SK-N-SH (cell line): ENCODE data around the gene TEX28. TPM values are rescaled to one million over a fixed set of nuclear protein-coding genes. Genes with fewer than 3 reads are reported as not detected.
"Not testable (repeated sequence)": the region's sequence is repeated elsewhere in the genome, so short reads cannot be mapped to it uniquely, and the experiment has no call there.

Experiments
- CTCF ChIA-PET: fragments of 300-600, 350-600 bp; formaldehyde crosslinking; extraction: SDS; loops from one replicate; lab custom pipeline; 2021; lab: Yijun Ruan, JAX
- POLR2A ChIA-PET: fragments of 350-600 bp; sonication (Branson Sonifier 250); formaldehyde crosslinking; extraction: SDS; loops from one replicate; lab custom pipeline; 2020; ENCODE audit warnings: antibody characterized with exemption, inconsistent platforms; lab: Yijun Ruan, JAX
- DNase-seq: peaks from one replicate; pipeline ENCODE4 v3.0.0; 2012
- H2AFZ ChIP-seq: fragments of 200-600 bp; sonication (generic); 2 replicates; pipeline ENCODE4 v1.8.1; 2016; ENCODE audit warnings: antibody characterized with exemption, mild to moderate bottlenecking, low read depth
- H3F3A ChIP-seq: fragments of 200-600 bp; sonication (generic); replicated peaks from 2 replicates; pipeline ENCODE3; 2016; ENCODE audit warnings: antibody characterized with exemption, mild to moderate bottlenecking; ENCODE audit not compliant: insufficient read depth
- H3K27ac ChIP-seq, 2 experiments: fragments of 200-500 bp in 1 of 2; fragments of 200-600 bp in 1 of 2; sonication (Bioruptor generic) in 1 of 2; sonication (generic), shearing (Covaris generic) in 1 of 2; 2 replicates each; pipeline versions ENCODE4 v1.5.1 to v1.6.1; 2014 to 2016; ENCODE audit warnings: low read depth in 2 of 2, inconsistent platforms in 1 of 2, low read length in 1 of 2, mild to moderate bottlenecking in 1 of 2, mixed read lengths in 1 of 2
- H3K27me3 ChIP-seq: fragments of 200-600 bp; sonication (generic), shearing (Covaris generic); 2 replicates; pipeline ENCODE4 v1.6.1; 2016; ENCODE audit warnings: mixed run types; ENCODE audit not compliant: insufficient read depth
- H3K36me3 ChIP-seq, 2 experiments: fragments of 200-500 bp in 1 of 2; fragments of 200-600 bp in 1 of 2; sonication (Bioruptor generic) in 1 of 2; sonication (generic) in 1 of 2; replicated peaks in 1 of 2; 2 replicates each; pipeline versions ENCODE3 to v1.5.1; 2014 to 2016; ENCODE audit warnings: low read length in 1 of 2, mild to moderate bottlenecking in 1 of 2; ENCODE audit not compliant: insufficient read depth in 2 of 2, control insufficient read depth in 1 of 2
- H3K4me1 ChIP-seq, 2 experiments: fragments of 200-500 bp in 1 of 2; fragments of 200-600 bp in 1 of 2; sonication (Bioruptor generic) in 1 of 2; sonication (generic), shearing (Covaris generic) in 1 of 2; 2 replicates each; pipeline versions ENCODE4 v1.5.1 to v1.6.1; 2014 to 2016; ENCODE audit warnings: low read depth in 1 of 2, low read length in 1 of 2, mixed run types in 1 of 2; ENCODE audit not compliant: insufficient read depth in 2 of 2, control insufficient read depth in 1 of 2
- H3K4me2 ChIP-seq: fragments of 200-600 bp; sonication (generic), shearing (Covaris generic); 2 replicates; pipeline ENCODE4 v1.6.1; 2017; ENCODE audit warnings: mixed run types
- H3K4me3 ChIP-seq, 2 experiments: fragments of 200-500 bp in 1 of 2; fragments of 200-600 bp in 1 of 2; sonication (Bioruptor generic) in 1 of 2; sonication (generic), shearing (Covaris generic) in 1 of 2; 2 replicates each; pipeline versions ENCODE4 v1.5.1 to v1.8.1; 2014 to 2016; ENCODE audit warnings: low read depth in 2 of 2, inconsistent platforms in 1 of 2, low read length in 1 of 2, mild to moderate bottlenecking in 1 of 2, mixed read lengths in 1 of 2, moderate library complexity in 1 of 2
- H3K79me2 ChIP-seq: fragments of 200-600 bp; sonication (generic); 2 replicates; pipeline ENCODE4 v1.8.1; 2017; ENCODE audit warnings: mild to moderate bottlenecking; ENCODE audit not compliant: insufficient read depth
- H3K9ac ChIP-seq: fragments of 200-600 bp; sonication (generic); 2 replicates; pipeline ENCODE4 v1.6.1; 2017; ENCODE audit warnings: mixed run types
- H3K9me2 ChIP-seq: fragments of 200-600 bp; sonication (generic); 2 replicates; pipeline ENCODE4 v1.6.1; 2017; ENCODE audit warnings: mixed run types
- H3K9me3 ChIP-seq: fragments of 200-600 bp; sonication (generic); 2 replicates; pipeline ENCODE4 v1.6.1; 2017; ENCODE audit warnings: mixed run types, mild to moderate bottlenecking, moderate library complexity
- H4K20me1 ChIP-seq: fragments of 200-600 bp; sonication (generic); 2 replicates; pipeline ENCODE4 v1.6.1; 2017; ENCODE audit warnings: mild to moderate bottlenecking, mixed run types; ENCODE audit not compliant: insufficient read depth
- WGBS: methylation state at CpG from one replicate; pipeline ENCODE4 v1.1.6; 2017; ENCODE audit warnings: low lambda C conversion rate; 5-methylcytosine and 5-hydroxymethylcytosine counted together
- polyA plus RNA-seq, 3 experiments: library from polyadenylated mRNA; depleted of rRNA; stranded (reverse); fragments of >200 nt; gene quantifications; 2 replicates each; pipeline ENCODE4 v1.2.3, GENCODE V29; 2012

Gene TEX28
- polyA plus RNA-seq, 1 of the 3 experiments (the other 2 are of a cell fraction), result not detected

DNA sequence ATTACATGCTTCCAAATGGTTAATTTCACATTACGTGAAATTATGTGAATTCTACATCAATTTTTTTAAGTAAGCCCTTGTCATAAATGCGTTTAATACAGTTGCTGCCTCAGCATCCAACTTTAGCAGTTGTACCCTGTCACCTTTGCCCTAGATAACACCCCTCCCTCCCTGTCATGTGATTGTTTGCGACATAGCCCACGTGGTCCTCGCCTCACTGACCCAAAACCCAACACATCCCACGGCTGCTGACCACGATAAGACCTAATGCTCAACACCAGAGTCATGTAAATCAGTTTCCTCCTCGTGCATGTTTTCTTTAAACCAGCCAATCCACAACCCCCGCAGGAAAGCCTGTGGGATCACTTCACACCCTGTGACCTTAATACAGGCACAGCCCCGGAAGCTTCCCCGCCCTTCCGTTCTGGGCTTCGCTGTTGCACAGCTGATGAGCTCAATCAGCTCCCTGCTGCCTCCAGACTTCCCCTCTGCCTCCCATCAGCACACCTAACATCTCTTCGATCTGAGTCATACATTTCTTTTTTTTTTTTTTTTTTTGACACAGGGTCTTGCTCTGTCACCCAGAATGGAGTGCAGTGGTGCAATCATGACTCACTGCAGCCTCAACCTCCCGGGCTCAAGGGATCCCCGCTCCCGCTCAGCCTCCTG lies 47.4 kb downstream of the TEX28 start:
- H3K27ac ChIP-seq, H4K20me1 ChIP-seq, H3K79me2 ChIP-seq, POLR2A ChIA-PET, H3K4me1 ChIP-seq, H3K4me3 ChIP-seq, H3K9me3 ChIP-seq, H3K9me2 ChIP-seq, H2AFZ ChIP-seq, DNase-seq, H3K4me2 ChIP-seq, H3K9ac ChIP-seq, H3K27me3 ChIP-seq, H3F3A ChIP-seq, H3K36me3 ChIP-seq, CTCF ChIA-PET: not testable (repeated sequence)
- 3% methylated on average over 3 of the region's 17 CpGs for WGBS

DNA sequence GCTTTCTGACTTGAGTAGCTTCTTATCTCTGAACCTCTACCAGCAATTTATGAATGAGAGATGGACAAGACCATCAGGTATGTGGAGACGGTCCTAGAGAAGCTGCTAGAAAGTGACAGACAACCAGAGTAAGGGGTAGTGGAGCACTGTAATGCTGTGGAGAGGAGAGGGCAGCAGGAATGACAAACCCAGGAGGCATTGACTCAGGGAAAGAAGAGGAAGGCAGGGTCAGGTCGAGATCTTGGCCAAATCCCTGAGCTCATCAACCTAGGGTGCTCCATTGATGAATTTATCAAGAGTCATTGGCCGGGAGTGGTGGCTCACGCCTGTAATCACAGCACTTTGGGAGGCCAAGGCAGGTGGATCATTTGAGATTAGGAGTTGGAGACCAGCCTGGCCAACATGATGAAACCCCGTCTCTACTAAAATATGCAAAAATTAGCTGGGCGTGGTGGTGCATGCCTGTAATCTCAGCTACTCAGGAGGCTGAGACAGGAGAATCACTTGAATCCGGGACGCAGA lies 54.9 kb downstream of the TEX28 start:
- POLR2A ChIA-PET, result not testable (repeated sequence)

DNA sequence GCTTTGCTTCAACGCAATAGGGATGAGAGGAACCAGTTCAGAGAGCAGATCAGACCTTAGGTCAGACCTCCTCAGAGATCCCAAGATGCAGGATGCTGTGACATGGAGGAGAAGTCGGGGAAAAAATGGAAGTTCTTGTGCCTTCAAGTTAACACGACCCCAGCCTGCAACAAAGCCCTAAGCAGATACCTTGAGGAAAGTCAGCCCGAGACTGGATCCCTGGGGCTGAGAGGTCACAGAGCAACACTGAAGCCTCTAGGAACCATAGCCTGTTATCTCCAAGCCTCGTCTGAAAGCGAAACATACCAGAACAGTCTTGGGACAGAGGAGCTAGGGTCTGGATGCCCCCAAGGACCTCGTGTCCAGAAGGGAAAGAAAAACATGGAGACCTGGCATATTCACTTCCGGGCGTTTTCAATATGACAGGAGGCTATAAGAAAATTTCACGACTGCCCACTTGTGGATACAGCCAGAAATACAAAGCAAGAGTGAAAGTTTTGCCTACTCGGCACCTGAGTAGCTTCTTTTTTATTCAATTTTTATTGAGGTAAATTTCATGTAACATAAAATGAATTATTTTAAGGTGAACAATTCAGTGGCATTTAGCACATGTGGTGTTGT lies 55.9 kb downstream of the TEX28 start:
- WGBS, result 16% methylated on average over 11 of the region's 11 CpGs
- H3K9me3 ChIP-seq, H3K27me3 ChIP-seq, H3K9me2 ChIP-seq, H2AFZ ChIP-seq, H3K27ac ChIP-seq, H4K20me1 ChIP-seq, DNase-seq, H3K4me2 ChIP-seq, H3K4me3 ChIP-seq, CTCF ChIA-PET, POLR2A ChIA-PET, H3F3A ChIP-seq, H3K79me2 ChIP-seq, H3K9ac ChIP-seq, H3K4me1 ChIP-seq, H3K36me3 ChIP-seq: not testable (repeated sequence)

More for the DNA sequence above, 54.9 kb downstream of the TEX28 start:
- H2AFZ ChIP-seq, DNase-seq, H3K36me3 ChIP-seq, H3K9ac ChIP-seq, H3K4me1 ChIP-seq, H3K4me2 ChIP-seq, H3K4me3 ChIP-seq, H3K9me2 ChIP-seq, CTCF ChIA-PET, H4K20me1 ChIP-seq, H3K27me3 ChIP-seq, H3K9me3 ChIP-seq, H3F3A ChIP-seq, H3K27ac ChIP-seq, H3K79me2 ChIP-seq: not testable (repeated sequence)
- WGBS, result 9% methylated on average over 8 of the region's 8 CpGs

DNA sequence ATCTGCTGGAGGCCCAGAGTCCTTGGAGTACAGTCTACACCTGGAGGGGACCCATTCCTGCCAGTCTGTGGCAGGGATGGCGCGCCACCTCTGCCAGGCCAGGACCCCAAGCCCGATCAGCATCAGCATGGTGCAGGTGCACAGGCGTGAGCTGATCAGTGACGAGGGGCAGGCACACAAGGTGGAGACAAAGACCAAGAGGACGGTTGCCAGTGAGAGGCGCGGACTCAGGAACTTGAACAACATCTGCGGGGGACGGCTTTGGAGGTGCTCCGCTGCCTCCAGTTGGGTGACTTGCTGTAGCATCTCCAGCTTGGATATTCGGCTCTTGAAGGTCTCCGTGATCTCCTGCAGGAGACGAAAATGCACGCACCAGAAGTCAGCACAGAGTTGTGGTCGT lies 61.3 kb downstream of the TEX28 start:
- H3K27me3 ChIP-seq, CTCF ChIA-PET, H2AFZ ChIP-seq, H3K79me2 ChIP-seq, DNase-seq, H3K4me3 ChIP-seq, H3F3A ChIP-seq, H3K9me2 ChIP-seq, POLR2A ChIA-PET, H3K36me3 ChIP-seq, H3K4me1 ChIP-seq, H4K20me1 ChIP-seq, H3K9me3 ChIP-seq, H3K9ac ChIP-seq, H3K4me2 ChIP-seq, H3K27ac ChIP-seq: not testable (repeated sequence)
- no CpG with 5 or more reads among the region's 16 CpGs for WGBS

DNA sequence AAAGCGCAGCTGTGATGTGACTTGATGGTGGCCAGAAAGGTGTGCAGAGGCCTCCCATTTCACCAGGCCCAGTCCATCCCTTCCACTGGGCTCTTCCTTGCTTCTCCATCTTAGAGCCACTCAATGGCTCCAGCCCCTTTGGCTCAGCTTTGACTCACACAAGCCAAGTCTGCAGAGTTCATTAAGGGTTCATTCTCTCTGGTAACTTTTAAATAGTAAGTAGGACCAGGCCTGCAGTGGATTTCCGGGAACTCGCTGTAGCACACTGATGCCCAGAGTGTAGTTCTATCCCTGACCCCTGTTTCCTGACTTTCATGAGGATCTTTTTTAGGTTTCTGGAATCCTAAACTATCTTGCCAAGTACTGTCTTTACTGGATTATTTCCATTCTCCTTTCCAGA lies 63.5 kb downstream of the TEX28 start:
- DNase-seq, H2AFZ ChIP-seq, H3K36me3 ChIP-seq, H3K27me3 ChIP-seq, H3K9me2 ChIP-seq, H3K79me2 ChIP-seq, CTCF ChIA-PET, H3K27ac ChIP-seq, H3K9me3 ChIP-seq, H3K9ac ChIP-seq, H4K20me1 ChIP-seq, H3K4me2 ChIP-seq, H3F3A ChIP-seq, H3K4me1 ChIP-seq, POLR2A ChIA-PET, H3K4me3 ChIP-seq: not testable (repeated sequence)
- WGBS, result no CpG with 5 or more reads among the region's 3 CpGs

- H3K9me3 ChIP-seq, H3K4me2 ChIP-seq, H3K27me3 ChIP-seq, H4K20me1 ChIP-seq, DNase-seq, POLR2A ChIA-PET, CTCF ChIA-PET, H3K9me2 ChIP-seq, H3K4me1 ChIP-seq, H3K4me3 ChIP-seq, H3K9ac ChIP-seq, H3F3A ChIP-seq, H3K79me2 ChIP-seq, H3K36me3 ChIP-seq, H3K27ac ChIP-seq, H2AFZ ChIP-seq: not testable (repeated sequence)
- WGBS, result no CpG with 5 or more reads among the region's 9 CpGs
These were observed 68.2 kb downstream of the TEX28 start for GRCh38 chrX:154226706-154227105.
